T-cell (primary cell): ENCODE data around the gene GOLGA2. TPM values are rescaled to one million over a fixed set of nuclear protein-coding genes. Genes with fewer than 3 reads are reported as not detected.

Experiments
- ATAC-seq, 4 experiments: fragments of 200-7000 bp in 3 of 4; fragments of 150-1000 bp in 1 of 4; cut with Tn5 transposase; replicated peaks in 1 of 4; 1 replicate in 3 of 4; 2 replicates in 1 of 4; pipeline ENCODE4 v1.10.0; 2021; ENCODE audit warnings: moderate library complexity in 3 of 4, mild to moderate bottlenecking in 2 of 4, moderate number of reproducible peaks in 1 of 4
- CTCF ChIA-PET, 2 donors: fragments of 300-600 bp; sonication (Branson Sonifier 250); formaldehyde crosslinking; loops; one replicate each; lab custom pipeline; 2022; ENCODE audit warnings: antibody characterized with exemption in 2 of 2; lab: Charles Lee
- POLR2A ChIA-PET, 2 donors: fragments of 300-600 bp; sonication (Branson Sonifier 250); formaldehyde crosslinking; loops; one replicate each; lab custom pipeline; 2022; ENCODE audit warnings: antibody characterized with exemption in 2 of 2; lab: Charles Lee
- DNase-seq, 35 experiments: peaks; one replicate each; pipeline versions ENCODE4 v3.0.0 to v3.0.0-alpha.2; 2013 to 2023
- H3K27ac ChIP-seq: one replicate; pipeline ENCODE4 v1.5.1; 2013; ENCODE audit warnings: low read length
- H3K27me3 ChIP-seq, 2 experiments: replicated peaks in 1 of 2; 1 replicate in 1 of 2; 2 replicates in 1 of 2; pipeline versions ENCODE4 v1.6.1 to v1.7.0; 2013; ENCODE audit warnings: low read length in 1 of 2, mixed read lengths in 1 of 2; ENCODE audit not compliant: control insufficient read depth in 2 of 2, insufficient read depth in 2 of 2; ENCODE audit errors: extremely low read depth in 1 of 2
- H3K36me3 ChIP-seq, 2 donors: 1 replicate in 1 of 2; 2 replicates in 1 of 2; pipeline versions ENCODE4 v1.6.1 to v1.7.0; 2013; ENCODE audit warnings: low read length in 1 of 2; ENCODE audit not compliant: control insufficient read depth in 2 of 2, insufficient read depth in 1 of 2; ENCODE audit errors: extremely low read depth in 1 of 2
- H3K4me1 ChIP-seq, 2 experiments: 1 replicate in 1 of 2; 2 replicates in 1 of 2; pipeline versions ENCODE4 v1.6.1 to v1.7.0; 2013; ENCODE audit warnings: low read length in 2 of 2, mixed read lengths in 1 of 2; ENCODE audit not compliant: insufficient read depth in 2 of 2, control insufficient read depth in 1 of 2; ENCODE audit errors: extremely low read depth in 1 of 2
- H3K4me3 ChIP-seq, 2 donors: 1 replicate in 1 of 2; 2 replicates in 1 of 2; pipeline versions ENCODE4 v1.5.1 to v1.7.0; 2013; ENCODE audit warnings: mild to moderate bottlenecking in 2 of 2, low read length in 1 of 2, moderate library complexity in 1 of 2; ENCODE audit not compliant: control insufficient read depth in 1 of 2; ENCODE audit errors: extremely low read depth in 1 of 2
- H3K9me3 ChIP-seq: 2 replicates; pipeline ENCODE4 v1.7.0; 2013
- H3K27ac Mint-ChIP-seq, 2 donors: one replicate each; pipeline ENCODE4 v1.8.0; 2020 to 2021; ENCODE audit warnings: mild to moderate bottlenecking in 2 of 2, mixed read lengths in 2 of 2
- H3K27me3 Mint-ChIP-seq, 2 donors: one replicate each; pipeline ENCODE4 v1.8.0; 2021 to 2022; ENCODE audit warnings: mixed read lengths in 2 of 2
- H3K36me3 Mint-ChIP-seq: one replicate; pipeline ENCODE4 v1.8.0; 2021; ENCODE audit warnings: mixed read lengths
- H3K4me1 Mint-ChIP-seq, 3 donors: one replicate each; pipeline ENCODE4 v1.8.0; 2020 to 2022; ENCODE audit warnings: mixed read lengths in 3 of 3, mild to moderate bottlenecking in 1 of 3
- H3K4me3 Mint-ChIP-seq, 3 donors: one replicate each; pipeline ENCODE4 v1.8.0; 2020 to 2022; ENCODE audit warnings: mild to moderate bottlenecking in 3 of 3, mixed read lengths in 3 of 3, moderate library complexity in 3 of 3
- H3K9me3 Mint-ChIP-seq, 3 donors: one replicate each; pipeline ENCODE4 v1.8.0; 2020 to 2022; ENCODE audit warnings: mixed read lengths in 3 of 3
- WGBS: methylation state at CpG from one replicate; pipeline ENCODE4 v1.1.5; 2013; ENCODE audit warnings: missing lambda C conversion rate; ENCODE audit not compliant: insufficient coverage; 5-methylcytosine and 5-hydroxymethylcytosine counted together
- total RNA-seq, 35 experiments: library from RNA in 6 of 35; stranded (reverse) in 6 of 35; fragments of 120-200 nt in 1 of 35; gene quantifications; one replicate each; pipeline versions ENCODE4 v1.2.1 to v1.2.4 and lab custom pipeline; 2013 to 2026

The GOLGA2 gene
- total RNA-seq, 5 donors from 2014 or later (not counting 1 experiment from before 2014, with no cell fraction given): 49.6 to 71.3 (median 60.5) TPM

- Histone ChIP-seq H3K4me1 (peaks cover 5 to 23% of the 10 kb centered on the region in 2 experiments), H3K9me3 (no peaks in the 10 kb centered on the region), H3K27me3 (peaks cover 0 to 47% of the 10 kb centered on the region in 2 experiments), H3K36me3 (no peaks in the 10 kb centered on the region), H3K27ac (no peak overlapping the region), H3K4me3 (no peak overlapping the region)
- Mint-ChIP-seq H3K27me3 (peaks cover 15 to 21% of the 10 kb centered on the region in 2 donors), H3K9me3 (no peaks in the 10 kb centered on the region), H3K4me3 (no peak overlapping the region), H3K36me3 (no peaks in the 10 kb centered on the region), H3K27ac (no peak overlapping the region), H3K4me1 (peaks cover 15 to 20% (median 20%) of the 10 kb centered on the region in 3 donors)
- ATAC-seq: no peak
- CTCF ChIA-PET: interaction anchor here in 1 of 2 donors (0.5 kb wide), 2 partner anchors 1480 to 1959 kb away, joined by 3 to 5 read pairs; no protein-coding TSS in a partner anchor
- POLR2A ChIA-PET: no interaction called here
- WGBS: no CpG with 5 or more reads among the region's 2 CpGs
- DNase-seq: no peak
Measured at GRCh38 chr9:128246471-128246870, 29.3 kb downstream of the GOLGA2 start.

DNA sequence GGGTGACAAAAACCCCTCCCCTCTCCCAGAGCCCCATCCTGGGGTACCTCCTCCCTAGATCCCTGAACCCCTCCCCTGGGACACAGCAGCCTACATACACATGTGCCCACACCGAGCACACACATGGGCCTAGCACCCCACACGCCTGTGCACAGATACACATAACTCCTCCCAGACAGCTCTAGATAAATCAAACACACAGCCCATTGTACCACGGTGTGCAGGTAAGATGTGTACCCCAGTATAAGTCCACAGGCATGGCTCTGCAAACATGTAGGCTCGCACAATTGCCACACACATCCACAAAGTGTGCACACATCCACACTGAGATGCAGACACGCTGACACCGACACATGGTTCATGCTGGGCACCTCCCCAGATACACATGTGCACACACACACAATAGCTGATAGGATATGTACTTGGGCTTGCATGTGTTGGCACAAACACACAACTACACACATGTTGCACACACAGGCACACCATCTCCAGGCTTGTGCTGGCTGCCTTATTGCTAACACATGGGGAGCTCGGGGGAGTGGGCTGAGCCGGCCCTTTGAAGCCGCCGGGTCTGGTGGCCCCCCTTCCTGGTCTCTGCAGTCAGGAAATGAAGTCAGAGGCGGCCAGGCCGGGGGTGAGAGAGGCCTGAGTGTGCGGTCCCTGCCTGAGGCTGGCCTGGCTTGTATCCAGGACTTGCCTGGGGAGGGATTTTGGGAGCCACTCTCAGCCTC lies 30.2 kb downstream of the GOLGA2 start:
- 46% methylated on average over 9 of the region's 13 CpGs for WGBS
- H3K36me3 ChIP-seq: no peaks in the 10 kb centered on the region
- no peak overlapping the region for H3K4me3 ChIP-seq
- peaks cover 0 to 14% of the 10 kb centered on the region in 2 experiments for H3K4me1 ChIP-seq
- no peaks in the 10 kb centered on the region for H3K36me3 Mint-ChIP-seq
- no peaks in the 10 kb centered on the region for H3K9me3 ChIP-seq
- H3K4me3 Mint-ChIP-seq: no peak overlapping the region
- H3K27ac ChIP-seq: no peak overlapping the region
- peaks cover 15 to 23% of the 10 kb centered on the region in 2 donors for H3K27me3 Mint-ChIP-seq
- no peak overlapping the region for H3K27ac Mint-ChIP-seq
- peaks cover 11 to 15% (median 14%) of the 10 kb centered on the region in 3 donors for H3K4me1 Mint-ChIP-seq
- POLR2A ChIA-PET: no interaction called here
- peaks cover 0 to 54% of the 10 kb centered on the region in 2 experiments for H3K27me3 ChIP-seq
- ATAC-seq (no peak), DNase-seq (no peak)
- no peaks in the 10 kb centered on the region for H3K9me3 Mint-ChIP-seq
- CTCF ChIA-PET: no interaction called here

- no peak for ATAC-seq
- Histone ChIP-seq H3K9me3 (no peaks in the 10 kb centered on the region), H3K4me1 (peaks cover 0 to 10% of the 10 kb centered on the region in 2 experiments), H3K27me3 (peaks cover 0 to 60% of the 10 kb centered on the region in 2 experiments), H3K36me3 (no peaks in the 10 kb centered on the region), H3K27ac (no peak overlapping the region), H3K4me3 (no peak overlapping the region)
- WGBS: no CpG with 5 or more reads among the region's 18 CpGs
- DNase-seq: peak in 2 of 35 experiments; percentile 1 to 35
- POLR2A ChIA-PET: no interaction called here
- Mint-ChIP-seq H3K4me1 (peaks cover 9 to 13% (median 12%) of the 10 kb centered on the region in 3 donors), H3K27ac (no peak overlapping the region), H3K9me3 (no peaks in the 10 kb centered on the region), H3K27me3 (peaks cover 15 to 25% of the 10 kb centered on the region in 2 donors), H3K4me3 (no peak overlapping the region), H3K36me3 (no peaks in the 10 kb centered on the region)
- CTCF ChIA-PET: no interaction called here
Measured at GRCh38 chr9:128244837-128245231, 31.0 kb downstream of the GOLGA2 start.

GRCh38 chr9:128244091-128244836 lies 31.5 kb downstream of the GOLGA2 start:
- H3K4me3 Mint-ChIP-seq: no peak overlapping the region
- POLR2A ChIA-PET: no interaction called here
- H3K36me3 Mint-ChIP-seq: no peaks in the 10 kb centered on the region
- Histone ChIP-seq H3K36me3 (no peaks in the 10 kb centered on the region), H3K27me3 (peaks cover 0 to 62% of the 10 kb centered on the region in 2 experiments), H3K4me3 (no peak overlapping the region), H3K9me3 (no peaks in the 10 kb centered on the region), H3K27ac (no peak overlapping the region), H3K4me1 (peaks cover 0 to 7% of the 10 kb centered on the region in 2 experiments)
- 45% methylated on average over 6 of the region's 13 CpGs for WGBS
- peaks cover 15 to 25% of the 10 kb centered on the region in 2 donors for H3K27me3 Mint-ChIP-seq
- no peaks in the 10 kb centered on the region for H3K9me3 Mint-ChIP-seq
- peaks cover 5 to 9% (median 6%) of the 10 kb centered on the region in 3 donors for H3K4me1 Mint-ChIP-seq
- ATAC-seq: no peak
- no peak for DNase-seq
- CTCF ChIA-PET: no interaction called here
- no peak overlapping the region for H3K27ac Mint-ChIP-seq

DNA sequence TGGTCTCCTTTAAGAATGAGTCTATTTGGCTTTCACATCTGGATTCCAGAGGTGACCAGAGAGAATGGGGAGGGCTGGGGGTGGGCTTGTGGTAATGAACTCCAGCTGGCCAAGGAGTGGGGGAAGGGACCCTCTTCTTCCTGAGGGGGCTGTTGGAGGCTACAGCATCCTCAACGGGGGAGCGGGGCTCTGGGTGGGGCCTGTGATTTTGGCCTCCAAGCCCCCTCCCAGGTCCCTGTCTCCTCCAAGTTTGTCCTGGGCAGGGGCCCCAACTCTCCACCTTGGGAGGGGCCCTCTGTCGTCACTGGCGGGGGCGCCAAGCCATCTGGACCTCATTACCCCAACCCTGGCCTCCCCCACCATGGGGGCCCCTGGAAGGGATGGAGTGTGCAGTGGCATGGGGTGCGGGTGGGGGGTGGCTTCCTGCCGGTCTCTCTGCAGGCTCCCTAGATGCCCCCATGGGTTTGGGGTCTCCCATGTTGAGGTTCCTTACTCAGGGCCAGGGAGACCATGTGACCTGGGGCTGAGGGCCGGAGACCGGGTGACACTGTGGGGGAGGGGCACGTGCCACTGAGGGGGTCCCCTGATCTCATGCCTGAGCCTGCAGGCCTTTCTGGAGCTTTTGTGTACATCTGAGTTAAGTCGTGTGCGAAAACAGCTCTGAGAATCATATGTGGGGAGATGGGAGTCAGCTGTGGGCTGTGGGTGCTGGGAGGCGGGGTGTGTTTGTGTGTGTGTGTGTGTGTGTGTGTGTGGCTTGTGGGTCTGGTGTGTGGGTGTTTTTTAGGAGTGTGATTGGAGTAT lies 32.4 kb downstream of the GOLGA2 start:
- no peak overlapping the region for H3K27ac Mint-ChIP-seq
- WGBS: 30% methylated on average over 7 of the region's 13 CpGs

GRCh38 chr9:128242828-128243214 lies 33.0 kb downstream of the GOLGA2 start:
- ChIA-PET POLR2A (no interaction called here), CTCF (interaction anchor here (0.6 kb wide), 2 partner anchors 59 to 811 kb away, joined by 3 to 4 read pairs; no protein-coding TSS in a partner anchor)
- no peak overlapping the region for H3K27ac ChIP-seq
- Mint-ChIP-seq H3K27me3 (peaks cover 15 to 25% of the 10 kb centered on the region in 2 donors), H3K4me3 (no peak overlapping the region), H3K4me1 (peaks cover 5 to 9% (median 6%) of the 10 kb centered on the region in 3 donors), H3K27ac (no peak overlapping the region), H3K36me3 (no peaks in the 10 kb centered on the region), H3K9me3 (no peaks in the 10 kb centered on the region)
- no peaks in the 10 kb centered on the region for H3K36me3 ChIP-seq
- no peak overlapping the region for H3K4me3 ChIP-seq
- H3K9me3 ChIP-seq: no peaks in the 10 kb centered on the region
- H3K4me1 ChIP-seq: peaks cover 0 to 7% of the 10 kb centered on the region in 2 experiments
- ATAC-seq: no peak
- 66% methylated on average over 4 of the region's 7 CpGs for WGBS
- DNase-seq: no peak
- H3K27me3 ChIP-seq: peaks cover 0 to 62% of the 10 kb centered on the region in 2 experiments

More for the DNA sequence above, 32.4 kb downstream of the GOLGA2 start:
- H3K9me3 ChIP-seq: no peaks in the 10 kb centered on the region
- H3K4me3 ChIP-seq: no peak overlapping the region
- ATAC-seq (no peak), DNase-seq (no peak)
- peaks cover 0 to 62% of the 10 kb centered on the region in 2 experiments for H3K27me3 ChIP-seq
- no peaks in the 10 kb centered on the region for H3K9me3 Mint-ChIP-seq
- H3K4me1 Mint-ChIP-seq: peaks cover 5 to 9% (median 6%) of the 10 kb centered on the region in 3 donors
- H3K27me3 Mint-ChIP-seq: peaks cover 15 to 25% of the 10 kb centered on the region in 2 donors
- no peak overlapping the region for H3K27ac ChIP-seq
- no peak overlapping the region for H3K4me3 Mint-ChIP-seq
- peaks cover 0 to 7% of the 10 kb centered on the region in 2 experiments for H3K4me1 ChIP-seq
- no peaks in the 10 kb centered on the region for H3K36me3 ChIP-seq
- no peaks in the 10 kb centered on the region for H3K36me3 Mint-ChIP-seq
- CTCF ChIA-PET: no interaction called here
- POLR2A ChIA-PET: no interaction called here
